ENCODE measurements around the gene PRDM1.

DNA sequence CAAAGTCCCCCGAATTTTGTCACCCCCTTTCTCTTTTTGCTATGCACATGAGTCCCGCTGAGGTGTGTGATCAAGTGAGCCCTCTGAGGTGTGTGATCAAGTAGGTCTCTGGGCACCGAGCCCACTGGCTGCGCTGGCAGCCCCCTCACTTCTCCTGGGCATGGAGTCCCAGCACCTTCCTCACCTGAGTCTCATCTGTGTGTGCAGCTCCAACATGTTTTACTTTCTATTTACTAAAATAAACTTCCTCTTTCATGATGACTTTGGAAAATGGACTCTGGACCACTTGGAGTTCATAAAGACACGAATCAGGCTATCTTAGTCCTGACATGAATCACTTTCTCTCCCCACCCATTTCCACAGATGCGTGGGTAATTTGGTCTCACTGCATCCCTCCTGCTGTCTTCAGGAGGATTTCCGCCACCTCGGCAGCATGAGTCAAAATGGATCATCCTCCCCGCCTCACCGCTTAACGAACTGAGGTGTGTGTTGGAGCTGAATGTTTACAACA, 39.8 kb downstream of the PRDM1 start:
- TF ChIP-seq GATA3 (IDR thresholded peaks at IDR 0.05; ENCODE audit: low read depth, low read length), result no peak
- TF ChIP-seq GATA2 (IDR thresholded peaks at IDR 0.05; ENCODE audit: low read depth, low read length), result no peak
